Measurements from ENCODE around the gene TMEM39A.
A peak's percentile ranks its signal among the peaks of the same experiment; 100 is the strongest.

TMEM39A gene

GRCh38 chr3:119453822-119454221 is 9.6 kb downstream of the TMEM39A start:
- no peak for DNase-seq (ENCODE audit: low read depth)

GRCh38 chr3:119444590-119444989 is 18.8 kb downstream of the TMEM39A start:
- no peak for DNase-seq (ENCODE audit: low read depth)

DNA sequence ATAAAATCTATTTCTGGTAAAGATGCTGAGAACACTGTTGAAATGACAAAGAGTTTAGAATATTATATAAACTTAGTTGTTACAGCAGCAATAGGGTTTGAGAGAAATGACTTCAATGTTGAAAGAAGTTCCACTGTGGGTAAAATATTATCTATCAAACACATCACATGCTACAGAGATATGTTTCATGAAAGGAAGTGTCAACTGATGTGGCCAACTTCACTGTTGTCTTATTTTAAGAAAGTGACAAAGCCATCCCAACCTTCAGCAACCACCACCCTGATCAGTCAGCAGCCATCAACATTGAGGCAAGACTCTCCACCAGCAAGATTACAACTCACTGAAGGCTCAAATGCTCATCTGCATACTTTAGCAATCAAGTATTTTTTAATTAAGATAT is 20.2 kb downstream of the TMEM39A start:
- DNase-seq (ENCODE audit: low read depth) = no peak

DNA sequence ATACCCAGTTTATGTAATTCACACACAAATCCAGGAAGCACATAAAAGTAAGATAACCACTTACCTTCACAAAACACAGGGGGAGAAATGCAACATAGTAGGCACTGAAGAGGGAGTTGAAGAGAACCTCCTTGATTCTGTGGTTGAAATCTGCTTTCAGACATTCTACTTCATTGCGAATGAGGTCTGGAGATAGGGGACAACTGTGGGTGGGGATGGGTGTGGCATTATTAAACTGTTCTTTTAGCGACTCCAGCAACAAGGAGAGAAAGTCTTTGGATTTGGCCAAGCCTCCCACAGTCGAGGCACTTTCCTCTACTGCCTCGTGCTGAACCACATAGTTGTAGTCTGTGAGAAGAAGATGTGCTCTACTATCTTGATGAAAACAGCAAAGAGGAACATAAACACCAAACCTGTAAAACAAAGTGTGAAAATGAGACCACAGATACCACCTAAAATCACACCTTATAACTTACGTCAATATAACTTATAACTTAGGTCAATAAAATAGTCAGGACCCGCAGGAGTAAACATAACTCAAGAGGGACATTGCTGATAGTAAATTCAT is 25.6 kb downstream of the TMEM39A start:
- DNase-seq (ENCODE audit: low read depth) = no peak

GRCh38 chr3:119436977-119437376 is 26.4 kb downstream of the TMEM39A start:
- no peak for DNase-seq (ENCODE audit: low read depth)

DNA sequence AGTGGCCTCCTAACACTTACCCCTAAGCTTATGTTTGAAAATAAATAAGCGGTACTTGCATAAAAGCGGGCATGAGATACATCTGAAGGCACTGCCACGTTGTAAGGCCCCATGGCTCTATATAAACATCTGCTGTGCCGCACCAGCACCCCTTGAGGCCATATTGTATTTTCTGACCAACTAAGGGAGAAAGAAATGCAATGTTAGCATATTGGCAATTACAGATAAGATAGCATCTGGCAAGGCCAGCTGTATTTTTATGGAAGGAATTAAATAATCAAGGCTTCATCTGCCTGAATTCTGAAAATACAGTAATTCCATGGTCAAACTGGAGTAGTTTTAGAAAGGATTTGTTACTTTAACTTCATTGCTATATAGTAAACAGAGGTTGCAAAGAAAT is 28.7 kb downstream of the TMEM39A start:
- no peak for DNase-seq (ENCODE audit: low read depth)

GRCh38 chr3:119433613-119434325 is 29.6 kb downstream of the TMEM39A start:
- DNase-seq (ENCODE audit: low read depth) = no peak

- DNase-seq (ENCODE audit: low read depth) = peak; percentile 7
Observed at GRCh38 chr3:119428538-119428937, 34.9 kb downstream of the TMEM39A start.

DNA sequence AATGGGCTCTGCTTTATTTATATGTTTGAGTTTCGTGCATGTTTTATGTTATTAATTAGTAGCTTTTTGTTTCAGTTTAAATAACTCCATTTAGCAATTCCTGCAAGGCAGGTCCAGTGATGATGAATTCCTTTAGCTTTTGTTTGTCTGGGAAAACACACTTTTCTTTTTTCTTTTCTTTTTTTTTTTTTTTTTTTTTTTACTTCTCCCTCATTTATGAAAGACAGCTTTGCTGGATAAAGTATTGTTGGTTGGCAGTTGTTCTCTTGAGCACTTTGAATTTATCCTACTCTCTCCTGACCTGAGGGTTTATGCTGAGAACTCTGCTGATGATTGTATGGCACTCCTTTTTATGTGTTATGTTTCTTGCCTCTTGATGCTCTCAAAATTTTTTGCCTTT is 35.7 kb downstream of the TMEM39A start:
- no peak for DNase-seq (ENCODE audit: low read depth)

- DNase-seq (ENCODE audit: low read depth) = no peak
Observed at GRCh38 chr3:119420196-119420595, 43.2 kb downstream of the TMEM39A start.

- DNase-seq (ENCODE audit: low read depth) = no peak
Observed at GRCh38 chr3:119418641-119419040, 44.8 kb downstream of the TMEM39A start.

DNA sequence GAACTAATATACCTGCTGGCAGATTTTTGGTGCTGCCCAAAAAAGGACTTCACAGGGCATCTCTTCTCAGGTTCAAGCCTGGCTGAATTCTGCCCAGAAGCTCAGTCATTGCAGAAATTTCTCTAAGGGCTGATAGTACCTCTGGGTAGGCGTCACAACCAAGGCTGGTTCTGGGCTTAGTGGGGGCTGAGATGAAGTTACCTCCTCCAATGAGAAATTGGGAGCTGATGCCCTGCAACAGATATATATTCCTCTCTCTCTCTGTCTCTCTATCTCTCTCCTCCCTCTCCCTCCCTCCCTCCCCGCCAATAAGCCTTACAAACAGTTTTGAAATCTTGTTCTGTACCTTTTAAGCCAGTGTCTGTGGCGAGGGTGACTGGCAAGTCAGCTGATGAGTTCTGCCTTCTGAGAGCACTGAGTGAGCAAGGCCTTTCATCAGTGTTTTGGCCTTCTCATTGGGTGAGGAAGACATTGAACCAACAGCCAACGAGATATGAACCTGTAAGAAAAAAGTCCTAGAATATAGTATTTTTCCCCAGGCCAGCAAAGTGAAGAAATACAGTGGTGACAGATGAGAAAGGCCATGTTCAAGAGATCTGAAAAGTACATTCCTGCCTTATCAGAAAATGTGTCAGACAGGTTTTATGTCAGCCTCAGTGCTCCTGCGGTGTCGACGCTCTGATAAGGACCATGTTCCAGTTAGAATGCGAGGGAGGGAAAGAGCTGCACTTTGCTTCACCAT is 45.5 kb downstream of the TMEM39A start:
- no peak for DNase-seq (ENCODE audit: low read depth)

- DNase-seq (ENCODE audit: low read depth) = no peak
Observed at GRCh38 chr3:119416873-119417272, 46.5 kb downstream of the TMEM39A start.

DNA sequence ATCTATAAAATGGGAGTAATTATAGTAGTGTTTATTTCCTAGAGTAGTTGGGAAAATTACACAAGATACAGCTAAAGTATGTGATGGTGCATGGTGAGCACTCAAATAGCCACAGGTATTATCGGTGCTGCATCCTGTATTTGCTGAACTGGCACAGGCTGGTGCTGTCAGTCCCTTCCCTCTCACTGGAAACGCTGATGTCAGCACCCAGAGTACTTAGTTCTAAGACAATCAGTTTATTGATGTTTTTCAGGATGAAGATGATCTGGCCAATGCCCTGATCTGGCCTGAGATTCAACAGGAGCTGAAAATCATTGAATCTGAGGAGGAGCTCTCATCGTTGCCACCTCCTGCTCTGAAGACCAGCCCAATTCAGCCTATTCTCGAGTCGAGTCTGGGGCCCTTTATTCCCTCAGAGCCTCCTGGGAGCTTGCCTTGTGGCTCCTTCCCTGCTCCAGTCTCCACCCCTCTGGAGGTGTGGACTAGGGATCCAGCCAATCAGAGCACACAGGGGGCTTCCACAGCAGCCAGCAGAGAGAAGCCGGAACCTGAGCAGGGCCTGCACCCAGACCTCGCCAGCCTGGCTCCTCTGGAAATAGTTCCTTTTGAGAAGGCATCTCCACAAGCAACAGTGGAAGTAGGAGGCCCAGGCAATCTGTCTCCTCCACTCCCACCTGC is 49.7 kb downstream of the TMEM39A start:
- DNase-seq (ENCODE audit: low read depth) = no peak

- DNase-seq (ENCODE audit: low read depth) = no peak
Observed at GRCh38 chr3:119409844-119410243, 53.6 kb downstream of the TMEM39A start.

DNA sequence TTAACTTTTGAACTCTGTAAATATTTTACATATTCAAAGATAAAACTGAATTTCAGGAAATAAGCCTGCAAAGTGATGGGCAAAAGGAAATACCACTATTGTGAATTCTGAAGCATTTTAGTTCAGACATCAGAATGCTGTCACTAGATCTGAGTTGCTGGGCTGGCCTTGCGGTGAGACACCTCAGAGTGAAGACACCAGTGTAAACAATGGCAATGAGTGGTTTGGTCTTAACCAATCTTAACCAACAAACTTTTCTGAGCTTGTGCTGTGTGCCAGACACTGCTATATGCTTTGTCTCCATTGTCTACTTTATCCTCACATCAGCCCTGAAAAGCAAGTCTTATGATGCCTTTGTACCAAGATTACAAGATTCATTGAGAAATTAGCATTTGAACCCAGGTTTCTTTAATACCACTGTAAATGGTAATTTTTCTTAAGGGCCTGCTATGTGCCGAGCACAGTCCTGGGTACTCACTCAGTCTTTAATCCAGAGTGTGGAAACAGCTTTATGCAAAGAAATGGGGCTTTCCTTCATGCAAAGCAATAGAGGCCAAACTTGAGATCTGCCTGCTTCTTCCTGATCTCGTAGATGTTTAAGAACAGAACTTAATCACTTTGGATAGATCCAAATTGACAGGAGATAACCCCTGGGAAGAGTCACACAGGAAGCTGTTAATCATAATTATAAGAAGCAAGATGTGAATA is 55.0 kb downstream of the TMEM39A start:
- no peak for DNase-seq (ENCODE audit: low read depth)

DNA sequence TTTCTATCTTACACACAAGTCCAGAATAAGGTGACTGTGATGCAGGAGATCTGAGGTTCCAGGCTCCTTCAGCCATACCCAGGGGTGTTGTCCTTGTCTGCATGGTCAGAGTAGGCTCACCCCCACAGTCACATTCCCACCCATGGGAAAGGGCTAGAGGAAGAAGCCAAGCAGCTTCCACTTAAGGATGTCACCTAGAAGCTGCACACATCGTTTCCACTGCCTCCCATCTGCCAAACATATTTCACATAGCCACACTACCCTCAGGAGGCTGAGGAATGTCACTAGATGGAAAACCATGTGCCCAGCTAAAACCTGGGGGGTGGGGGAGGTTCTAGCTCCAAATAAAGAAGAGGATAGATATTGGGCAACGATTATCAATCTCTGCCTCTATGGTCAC is 58.1 kb downstream of the TMEM39A start:
- DNase-seq (ENCODE audit: low read depth) = no peak

- DNase-seq (ENCODE audit: low read depth) = no peak
Observed at GRCh38 chr3:119403201-119403600, 60.2 kb downstream of the TMEM39A start.

DNA sequence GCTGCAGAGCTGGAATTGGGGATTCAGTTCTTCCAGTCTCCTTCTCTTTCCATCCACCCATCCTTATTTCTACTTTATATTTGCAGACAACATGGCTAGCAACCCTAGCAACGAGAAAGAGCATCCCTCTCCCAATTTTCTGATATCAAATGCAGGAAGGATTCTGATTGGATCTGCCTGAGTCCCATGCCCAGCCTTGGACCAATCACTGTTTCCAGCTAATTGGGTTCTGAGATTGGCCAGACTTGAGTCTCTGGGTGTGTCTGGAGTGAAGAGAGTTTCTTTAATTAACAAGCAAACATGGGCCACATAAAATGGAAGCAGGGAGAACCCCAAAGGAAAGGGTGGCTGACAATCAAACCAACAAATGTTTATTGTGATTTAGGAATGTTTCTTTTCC is 60.6 kb downstream of the TMEM39A start:
- DNase-seq (ENCODE audit: low read depth) = no peak

DNA sequence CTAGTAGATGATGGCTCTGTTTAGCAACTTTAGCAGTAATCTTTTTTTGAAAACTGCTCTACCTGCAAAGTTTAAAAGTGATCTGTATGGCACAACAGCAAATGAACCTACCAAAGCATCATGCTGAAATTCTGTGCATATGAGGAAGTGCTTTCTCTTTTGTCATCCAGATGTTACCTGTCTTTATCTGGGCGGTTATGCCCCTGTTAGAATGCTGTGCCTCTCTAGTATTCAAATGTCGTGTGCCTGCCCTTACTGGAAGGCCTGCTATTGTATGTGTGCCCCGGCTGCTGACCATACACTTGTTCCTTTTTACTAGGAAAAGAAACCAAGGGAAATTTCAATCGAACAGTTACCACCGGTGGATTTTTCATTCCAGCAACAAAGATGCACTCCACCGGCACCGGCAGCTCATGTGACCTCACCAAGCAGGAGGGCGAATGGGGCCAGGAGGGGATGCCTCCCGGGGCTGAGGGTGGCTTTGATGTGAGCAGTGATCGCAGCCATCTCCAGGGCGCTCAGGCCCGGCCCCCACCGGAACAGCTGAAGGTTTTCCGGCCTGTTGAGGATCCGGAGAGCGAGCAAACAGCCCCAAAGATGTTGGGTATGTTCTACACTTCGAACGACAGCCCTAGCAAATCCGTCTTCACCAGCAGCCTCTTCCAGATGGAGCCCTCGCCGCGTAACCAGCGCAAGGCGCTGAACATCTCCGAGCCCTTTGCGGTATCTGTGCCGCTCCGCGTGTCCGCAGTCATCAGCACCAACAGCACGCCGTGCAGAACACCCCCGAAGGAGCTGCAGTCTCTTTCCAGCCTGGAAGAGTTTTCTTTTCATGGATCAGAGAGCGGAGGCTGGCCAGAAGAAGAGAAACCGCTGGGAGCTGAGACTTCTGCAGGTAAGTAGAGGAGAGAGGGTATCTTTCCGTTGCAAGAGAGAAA is 61.6 kb downstream of the TMEM39A start:
- DNase-seq (ENCODE audit: low read depth) = no peak

GRCh38 chr3:119401069-119401468 is 62.3 kb downstream of the TMEM39A start:
- no peak for DNase-seq (ENCODE audit: low read depth)

All from CMK (cell line).